BJ (cell line): Measurements from ENCODE around the gene ANKRD11. TPM values are rescaled to one million over a fixed set of nuclear protein-coding genes. Genes with fewer than 3 reads are reported as not detected.

Experiments
- CTCF ChIA-PET: fragments of 350-600 bp; formaldehyde crosslinking; extraction: SDS; loops from one replicate; lab custom pipeline; 2021; ENCODE audit warnings: antibody characterized with exemption, inconsistent platforms; lab: Yijun Ruan, JAX
- POLR2A ChIA-PET: fragments of 300-600 bp; sonication (Branson Sonifier 250); formaldehyde crosslinking; extraction: SDS; loops from one replicate; lab custom pipeline; 2021; ENCODE audit warnings: antibody characterized with exemption; lab: Charles Lee
- DNase-seq: peaks from one replicate; pipeline ENCODE4 v3.0.0-alpha.2; 2011; ENCODE audit warnings: low read depth
- H3K27me3 ChIP-seq: 2 replicates; pipeline ENCODE4 v1.6.0; 2011; ENCODE audit warnings: low read length; ENCODE audit not compliant: control insufficient read depth, insufficient read depth
- H3K36me3 ChIP-seq: 2 replicates; pipeline ENCODE4 v1.5.1; 2011; ENCODE audit warnings: low read length; ENCODE audit not compliant: control insufficient read depth, insufficient read depth
- H3K4me3 ChIP-seq: 2 replicates; pipeline ENCODE4 v1.5.1; 2011; ENCODE audit warnings: low read depth, mild to moderate bottlenecking, control low read depth, low read length
- CTCF ChIP-seq: IDR thresholded peaks from 2 replicates; pipeline ENCODE4 v1.5.1; 2011; ENCODE audit warnings: low read depth, mild to moderate bottlenecking, control low read depth, inconsistent platforms, low read length, moderate library complexity; ENCODE audit not compliant: insufficient read depth
- polyA plus RNA-seq: library from polyadenylated mRNA; depleted of rRNA; stranded (reverse); fragments of >200 nt; gene quantifications from 2 replicates; pipeline ENCODE4 v1.2.3, GENCODE V29; 2011

The ANKRD11 gene
- polyA plus RNA-seq, 1 experiment: 61.8 TPM

- ChIA-PET CTCF (interaction anchor here (1.4 kb wide), 1 partner anchor 13 kb away, joined by 4 read pairs; no protein-coding TSS in a partner anchor), POLR2A (no interaction called here)
- Histone ChIP-seq H3K36me3 (no peaks in the 10 kb centered on the region; the same call in none of the 2 replicates), H3K27me3 (no peaks in the 10 kb centered on the region), H3K4me3 (no peak overlapping the region)
- no peak for TF ChIP-seq CTCF
- no peak for DNase-seq
These were observed 8.1 kb downstream of the ANKRD11 start for GRCh38 chr16:89482150-89482816.

- H3K4me3 ChIP-seq: no peak overlapping the region
- POLR2A ChIA-PET: no interaction called here
- no peak for DNase-seq
- no peak for TF ChIP-seq CTCF
- CTCF ChIA-PET: no interaction called here
- H3K27me3 ChIP-seq: no peaks in the 10 kb centered on the region
- H3K36me3 ChIP-seq: no peaks in the 10 kb centered on the region; the same call in none of the 2 replicates
These were observed 8.9 kb downstream of the ANKRD11 start for GRCh38 chr16:89481356-89481955.

GRCh38 chr16:89478576-89479221 lies 11.7 kb downstream of the ANKRD11 start:
- no peak for TF ChIP-seq CTCF
- no peaks in the 10 kb centered on the region for H3K27me3 ChIP-seq
- POLR2A ChIA-PET: no interaction called here
- no peak overlapping the region for H3K4me3 ChIP-seq
- CTCF ChIA-PET: no interaction called here
- no peak for DNase-seq
- no peaks in the 10 kb centered on the region; the same call in none of the 2 replicates for H3K36me3 ChIP-seq

GRCh38 chr16:89476811-89477261 lies 13.5 kb downstream of the ANKRD11 start:
- H3K36me3 ChIP-seq: no peaks in the 10 kb centered on the region; the same call in 1 of the 2 replicates
- TF ChIP-seq CTCF: no peak
- no peak overlapping the region for H3K4me3 ChIP-seq
- no peak for DNase-seq
- no peaks in the 10 kb centered on the region for H3K27me3 ChIP-seq
- POLR2A ChIA-PET: interaction anchor here (0.6 kb wide), 1 partner anchor 132 kb away, joined by 3 read pairs; no protein-coding TSS in a partner anchor
- CTCF ChIA-PET: no interaction called here

GRCh38 chr16:89476379-89476778 lies 14.0 kb downstream of the ANKRD11 start:
- no peak overlapping the region for H3K4me3 ChIP-seq
- POLR2A ChIA-PET: no interaction called here
- CTCF ChIA-PET: no interaction called here
- no peaks in the 10 kb centered on the region; the same call in 1 of the 2 replicates for H3K36me3 ChIP-seq
- no peak for DNase-seq
- no peaks in the 10 kb centered on the region for H3K27me3 ChIP-seq
- TF ChIP-seq CTCF: no peak
